SU-DHL-6 (cell line): ENCODE results near the gene SLC41A1.

Experiments
- H2AFZ ChIP-seq: fragments of 200-600 bp; sonication (generic); 2 replicates; pipeline ENCODE4 v1.6.1; 2014; ENCODE audit warnings: low read depth, mild to moderate bottlenecking, moderate library complexity, mixed read lengths, antibody characterized with exemption, low read length; ENCODE audit not compliant: severe bottlenecking
- H3F3A ChIP-seq: fragments of 200-600 bp; shearing (Covaris generic); 2 replicates; pipeline ENCODE4 v1.6.0; 2016; ENCODE audit warnings: antibody characterized with exemption, mild to moderate bottlenecking; ENCODE audit not compliant: insufficient read depth
- H3K27ac ChIP-seq: fragments of 200-600 bp; sonication (generic); 2 replicates; pipeline ENCODE4 v1.5.1; 2016; ENCODE audit warnings: low read depth, mild to moderate bottlenecking, low read length, moderate library complexity, mixed read lengths
- H3K27me3 ChIP-seq: fragments of 200-600 bp; sonication (generic), shearing (Covaris generic); 2 replicates; pipeline ENCODE4 v1.6.0; 2014; ENCODE audit warnings: mild to moderate bottlenecking, low read length
- H3K36me3 ChIP-seq: fragments of 200-600 bp; sonication (generic); 2 replicates; pipeline ENCODE4 v1.6.1; 2014; ENCODE audit warnings: mild to moderate bottlenecking, low read length, mixed read lengths
- H3K4me2 ChIP-seq: fragments of 300-600, 200-600 bp; shearing (Covaris generic), sonication (generic); 2 replicates; pipeline ENCODE4 v1.6.0; 2014; ENCODE audit warnings: low read length, low read depth, mild to moderate bottlenecking; ENCODE audit not compliant: poor library complexity, severe bottlenecking
- H3K4me3 ChIP-seq: fragments of 200-600 bp; sonication (generic); 2 replicates; pipeline ENCODE4 v1.5.1; 2014; ENCODE audit warnings: antibody characterized with exemption, low read length, mild to moderate bottlenecking, mixed read lengths; ENCODE audit not compliant: insufficient read depth, poor library complexity, severe bottlenecking
- H3K79me2 ChIP-seq: fragments of 200-600 bp; sonication (generic); 2 replicates; pipeline ENCODE4 v1.6.1; 2014; ENCODE audit warnings: mild to moderate bottlenecking, low read length, moderate library complexity; ENCODE audit not compliant: insufficient read depth
- H3K9ac ChIP-seq: fragments of 200-600 bp; sonication (generic); 2 replicates; pipeline ENCODE4 v1.7.0; 2014; ENCODE audit warnings: mild to moderate bottlenecking, low read length
- H3K9me2 ChIP-seq: fragments of 200-600 bp; sonication (generic); replicated peaks from 2 replicates; pipeline ENCODE4 v1.6.1; 2014; ENCODE audit warnings: low read length; ENCODE audit not compliant: insufficient read depth
- H3K9me3 ChIP-seq: fragments of 200-600 bp; sonication (generic); 2 replicates; pipeline ENCODE4 v1.6.1; 2014; ENCODE audit warnings: low read length, mixed read lengths; ENCODE audit not compliant: insufficient read depth
- H4K20me1 ChIP-seq: fragments of 200-600 bp; sonication (generic); 2 replicates; pipeline ENCODE4 v1.6.1; 2014; ENCODE audit warnings: low read depth, mild to moderate bottlenecking, antibody characterized with exemption, low read length, moderate library complexity, mixed read lengths
- CTCF ChIP-seq: fragments of 200-600 bp; sonication (generic); IDR thresholded peaks from one replicate; pipeline ENCODE4 v1.5.1; 2017; ENCODE audit warnings: antibody characterized with exemption, mild to moderate bottlenecking, low read length, moderate library complexity; ENCODE audit not compliant: insufficient read depth, poor library complexity, severe bottlenecking
- EZH2phosphoT487 ChIP-seq: fragments of 200-600 bp; sonication (generic), shearing (Covaris generic); conservative IDR thresholded peaks from 2 replicates; pipeline ENCODE4 v1.6.1; 2018; ENCODE audit warnings: mild to moderate bottlenecking, antibody characterized with exemption, low read length, moderate library complexity, mixed read lengths

The SLC41A1 gene

GRCh38 chr1:205756552-205756951 is 56.4 kb downstream of the SLC41A1 start:
- no peaks in the 10 kb centered on the region for H3F3A ChIP-seq
- no peak overlapping the region for H3K4me2 ChIP-seq
- H3K27me3 ChIP-seq = no peaks in the 10 kb centered on the region
- no peaks in the 10 kb centered on the region for H3K9me2 ChIP-seq
- H3K36me3 ChIP-seq = no peaks in the 10 kb centered on the region
- H3K9ac ChIP-seq = no peak overlapping the region
- no peaks in the 10 kb centered on the region for H3K9me3 ChIP-seq
- no peak overlapping the region for H3K27ac ChIP-seq
- no peak overlapping the region for H3K4me3 ChIP-seq
- H2AFZ ChIP-seq = no peak overlapping the region
- TF ChIP-seq EZH2phosphoT487 = no peak
- no peak for TF ChIP-seq CTCF
- no peaks in the 10 kb centered on the region for H3K79me2 ChIP-seq
- no peaks in the 10 kb centered on the region for H4K20me1 ChIP-seq

GRCh38 chr1:205754857-205755256 is 58.1 kb downstream of the SLC41A1 start:
- H2AFZ ChIP-seq = no peak overlapping the region
- no peaks in the 10 kb centered on the region for H3K9me3 ChIP-seq
- H3K4me2 ChIP-seq = no peak overlapping the region
- no peak overlapping the region for H3K9ac ChIP-seq
- H3K27me3 ChIP-seq = no peaks in the 10 kb centered on the region
- no peak overlapping the region for H3K27ac ChIP-seq
- no peaks in the 10 kb centered on the region for H3K9me2 ChIP-seq
- TF ChIP-seq EZH2phosphoT487 (no peak), CTCF (no peak)
- H3K36me3 ChIP-seq = no peaks in the 10 kb centered on the region
- H3F3A ChIP-seq = no peaks in the 10 kb centered on the region
- H3K79me2 ChIP-seq = 0 out of 2 replicates have a peak, but pooled peaks cover 1% of the 10 kb centered on the region
- H4K20me1 ChIP-seq = no peaks in the 10 kb centered on the region
- H3K4me3 ChIP-seq = no peak overlapping the region

GRCh38 chr1:205751036-205751651 is 61.9 kb downstream of the SLC41A1 start:
- Histone ChIP-seq H3K4me2 (peak overlapping the region; percentile 75), H3F3A (peaks cover 21% of the 10 kb centered on the region), H3K36me3 (peaks cover 18% of the 10 kb centered on the region), H4K20me1 (peaks cover 28% of the 10 kb centered on the region), H3K9me3 (no peaks in the 10 kb centered on the region), H3K9me2 (no peaks in the 10 kb centered on the region), H3K9ac (peak overlapping the region; percentile 91; the same call in 1 of the 2 replicates), H3K27me3 (no peaks in the 10 kb centered on the region), H3K27ac (peak overlapping the region; percentile 87; the same call in 1 of the 2 replicates), H3K4me3 (no peak overlapping the region), H2AFZ (peak overlapping the region; percentile 96), H3K79me2 (peaks cover 38% of the 10 kb centered on the region)
- TF ChIP-seq EZH2phosphoT487 (no peak), CTCF (no peak)
